PC-3 (cell line): ENCODE data around the gene DENND2A. TPM values are rescaled to one million over a fixed set of nuclear protein-coding genes. Genes with fewer than 3 reads are reported as not detected.
A peak's percentile ranks its signal among the peaks of the same experiment; 100 is the strongest.

Source experiments
- ATAC-seq: fragments of 200-7000 bp; cut with Tn5 transposase; 2 replicates; pipeline ENCODE4 v1.9.1; 2020; ENCODE audit warnings: mild to moderate bottlenecking, moderate library complexity
- BruUV-seq: library from RNA; stranded (reverse); fragments of 400-500 nt; replicated peaks from 2 replicates; lab custom pipeline; 2021; lab: Mats Ljungman, UMichigan
- CTCF ChIA-PET: fragments of 300-600 bp; sonication (Branson Sonifier 250); formaldehyde crosslinking; loops from one replicate; lab custom pipeline; 2022; ENCODE audit warnings: antibody characterized with exemption; lab: Charles Lee
- POLR2A ChIA-PET: fragments of 300-600 bp; sonication (Branson Sonifier 250); formaldehyde crosslinking; loops from one replicate; lab custom pipeline; 2022; ENCODE audit warnings: antibody characterized with exemption; ENCODE audit not compliant: unreplicated experiment; lab: Charles Lee
- DNase-seq: peaks from one replicate; pipeline ENCODE4 v3.0.0-alpha.2; 2015
- H2AFZ ChIP-seq: fragments of 300-600 bp; sonication (generic); 2 replicates; pipeline ENCODE4 v1.6.0; 2016; ENCODE audit warnings: antibody characterized with exemption, low read length
- H3F3A ChIP-seq: fragments of 300-600 bp; sonication (generic); one replicate; pipeline ENCODE4 v1.6.0; 2017; ENCODE audit warnings: antibody characterized with exemption, low read length, control low read depth, mild to moderate bottlenecking; ENCODE audit not compliant: unreplicated experiment
- H3K27ac ChIP-seq: fragments of 300-600 bp; sonication (generic); 2 replicates; pipeline ENCODE4 v1.5.1; 2016; ENCODE audit warnings: mild to moderate bottlenecking, low read length
- H3K27me3 ChIP-seq: fragments of 300-600 bp; sonication (generic); 2 replicates; pipeline ENCODE4 v1.6.1; 2016; ENCODE audit warnings: low read length, mixed read lengths
- H3K36me3 ChIP-seq: fragments of 300-600 bp; sonication (generic); 2 replicates; pipeline ENCODE4 v1.6.1; 2016; ENCODE audit warnings: low read depth, mixed run types, low read length, mixed read lengths
- H3K4me1 ChIP-seq: fragments of 300-600 bp; sonication (generic); 2 replicates; pipeline ENCODE4 v1.5.1; 2016; ENCODE audit warnings: low read length; ENCODE audit not compliant: insufficient read depth
- H3K4me2 ChIP-seq: fragments of 300-600 bp; sonication (generic); 2 replicates; pipeline ENCODE4 v1.6.0; 2016; ENCODE audit warnings: low read length
- H3K4me3 ChIP-seq: fragments of 300-600 bp; sonication (generic); 2 replicates; pipeline ENCODE4 v1.5.1; 2016; ENCODE audit warnings: mild to moderate bottlenecking, low read length, mixed read lengths
- H3K79me2 ChIP-seq: fragments of 300-600 bp; sonication (generic); 2 replicates; pipeline ENCODE4 v1.6.1; 2017; ENCODE audit warnings: low read length, mixed read lengths
- H3K9ac ChIP-seq: fragments of 300-600 bp; sonication (generic); 2 replicates; pipeline ENCODE4 v1.6.0; 2016; ENCODE audit warnings: mild to moderate bottlenecking, low read length
- H3K9me2 ChIP-seq: fragments of 300-600 bp; sonication (generic); replicated peaks from 2 replicates; pipeline ENCODE4 v1.6.1; 2016; ENCODE audit warnings: mixed run types, low read length, mixed read lengths
- H3K9me3 ChIP-seq: fragments of 300-600 bp; sonication (generic); 2 replicates; pipeline ENCODE4 v1.6.1; 2016; ENCODE audit warnings: low read length, mixed read lengths
- H4K20me1 ChIP-seq: fragments of 300-600 bp; sonication (generic); 2 replicates; pipeline ENCODE4 v1.6.1; 2016; ENCODE audit warnings: low read length, mixed read lengths
- EZH2 ChIP-seq: fragments of 300-600 bp; sonication (generic); IDR thresholded peaks from one replicate; pipeline ENCODE4 v1.6.1; 2017; ENCODE audit warnings: antibody characterized with exemption, mild to moderate bottlenecking, low read length; ENCODE audit not compliant: unreplicated experiment
- EZH2phosphoT487 ChIP-seq: fragments of 300-600 bp; sonication (generic); IDR thresholded peaks from 2 replicates; pipeline ENCODE4 v1.6.1; 2018; ENCODE audit warnings: mild to moderate bottlenecking, antibody characterized with exemption, low read length, borderline replicate concordance
- intact Hi-C: fragments of 100-400 bp; cut with micrococcal nuclease; formaldehyde crosslinking; loops from 2 replicates; pipeline ENCODE4 v1.9.0; 2023
- total RNA-seq: library from RNA; depleted of rRNA; stranded (reverse); fragments of >200 nt; gene quantifications from 2 replicates; pipeline ENCODE4 v1.2.3, GENCODE V29; 2014
- TF ChIP-seq, protein P1 (sequence below): fragments of 300-600 bp; sonication (generic); conservative IDR thresholded peaks from 2 replicates; pipeline ENCODE4 v1.5.1; 2017; ENCODE audit warnings: antibody characterized with exemption, low read depth, mild to moderate bottlenecking, low read length

Gene DENND2A
- total RNA-seq, 1 experiment from 2014 or later: 8.9 TPM

DNA sequence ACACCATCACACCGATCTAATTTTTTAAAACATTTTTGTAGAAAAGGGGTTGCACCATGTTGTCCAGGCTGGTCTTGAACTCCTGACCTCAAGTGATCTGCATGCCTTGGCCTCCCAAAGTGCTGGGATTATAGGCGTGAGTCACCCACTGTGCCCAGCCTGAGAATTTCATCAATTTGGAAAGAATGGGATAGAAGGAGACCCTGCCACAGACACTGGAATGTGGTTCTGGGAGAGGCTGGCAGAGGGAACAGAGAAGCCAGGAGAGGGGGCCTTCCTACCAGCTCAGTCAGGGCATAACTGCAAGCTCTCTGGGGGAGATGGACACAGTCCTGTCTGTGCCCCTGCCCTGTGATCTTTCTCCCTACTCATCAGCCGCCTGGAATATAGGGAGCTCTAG is 119.2 kb downstream of the DENND2A start:
- H2AFZ ChIP-seq: no peak overlapping the region
- H3K4me3 ChIP-seq: no peak overlapping the region
- no peak for TF ChIP-seq EZH2phosphoT487
- TF ChIP-seq, protein P1, sequence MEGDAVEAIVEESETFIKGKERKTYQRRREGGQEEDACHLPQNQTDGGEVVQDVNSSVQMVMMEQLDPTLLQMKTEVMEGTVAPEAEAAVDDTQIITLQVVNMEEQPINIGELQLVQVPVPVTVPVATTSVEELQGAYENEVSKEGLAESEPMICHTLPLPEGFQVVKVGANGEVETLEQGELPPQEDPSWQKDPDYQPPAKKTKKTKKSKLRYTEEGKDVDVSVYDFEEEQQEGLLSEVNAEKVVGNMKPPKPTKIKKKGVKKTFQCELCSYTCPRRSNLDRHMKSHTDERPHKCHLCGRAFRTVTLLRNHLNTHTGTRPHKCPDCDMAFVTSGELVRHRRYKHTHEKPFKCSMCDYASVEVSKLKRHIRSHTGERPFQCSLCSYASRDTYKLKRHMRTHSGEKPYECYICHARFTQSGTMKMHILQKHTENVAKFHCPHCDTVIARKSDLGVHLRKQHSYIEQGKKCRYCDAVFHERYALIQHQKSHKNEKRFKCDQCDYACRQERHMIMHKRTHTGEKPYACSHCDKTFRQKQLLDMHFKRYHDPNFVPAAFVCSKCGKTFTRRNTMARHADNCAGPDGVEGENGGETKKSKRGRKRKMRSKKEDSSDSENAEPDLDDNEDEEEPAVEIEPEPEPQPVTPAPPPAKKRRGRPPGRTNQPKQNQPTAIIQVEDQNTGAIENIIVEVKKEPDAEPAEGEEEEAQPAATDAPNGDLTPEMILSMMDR: no peak
- no peak for TF ChIP-seq EZH2
- ATAC-seq (no peak), DNase-seq (no peak)
- H3K27me3 ChIP-seq: no peaks in the 10 kb centered on the region
- no peak overlapping the region for H3K27ac ChIP-seq
- H3K36me3 ChIP-seq: no peaks in the 10 kb centered on the region
- no peaks in the 10 kb centered on the region for H3F3A ChIP-seq
- peaks cover 20% of the 10 kb centered on the region for H3K4me1 ChIP-seq
- POLR2A ChIA-PET: no interaction called here
- no peaks in the 10 kb centered on the region for H4K20me1 ChIP-seq
- no peaks in the 10 kb centered on the region for H3K79me2 ChIP-seq
- H3K9me2 ChIP-seq: no peaks in the 10 kb centered on the region
- intact Hi-C loops: no loop called here
- no peak overlapping the region for H3K4me2 ChIP-seq
- no peak overlapping the region for H3K9ac ChIP-seq
- BruUV-seq: no TSS peak
- H3K9me3 ChIP-seq: no peaks in the 10 kb centered on the region
- CTCF ChIA-PET: no interaction called here

DNA sequence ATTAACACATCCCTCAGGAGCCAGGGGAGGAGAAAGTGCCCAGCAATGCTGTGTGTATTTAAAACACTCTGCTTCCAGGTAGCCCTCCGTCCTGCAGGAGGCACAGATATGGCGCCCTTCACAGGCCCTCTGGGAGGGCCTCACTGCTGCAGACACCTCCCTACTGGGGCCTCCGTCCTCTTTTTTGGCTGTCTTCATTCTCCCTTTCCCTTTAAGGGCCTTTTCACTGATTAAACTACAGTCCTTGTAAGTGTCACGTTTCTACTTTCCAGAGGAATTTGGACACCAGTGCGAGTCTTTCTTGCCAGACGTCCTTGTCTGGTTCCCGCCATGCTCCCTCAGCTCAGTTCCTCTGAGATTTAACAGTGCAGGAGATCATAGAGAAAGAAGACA is 121.6 kb downstream of the DENND2A start:
- Histone ChIP-seq H3K27ac (no peak overlapping the region), H3F3A (no peaks in the 10 kb centered on the region), H2AFZ (no peak overlapping the region), H3K4me3 (no peak overlapping the region), H3K4me2 (no peak overlapping the region), H3K9me3 (no peaks in the 10 kb centered on the region), H3K9ac (no peak overlapping the region), H3K79me2 (no peaks in the 10 kb centered on the region), H3K36me3 (no peaks in the 10 kb centered on the region), H3K4me1 (0 out of 2 replicates have a peak, but pooled peaks cover 8% of the 10 kb centered on the region), H3K9me2 (no peaks in the 10 kb centered on the region), H3K27me3 (no peaks in the 10 kb centered on the region), H4K20me1 (no peaks in the 10 kb centered on the region)
- DNase-seq: no peak
- TF ChIP-seq EZH2: no peak
- TF ChIP-seq EZH2phosphoT487: no peak
- TF ChIP-seq, protein P1: no peak
- ATAC-seq: no peak
- intact Hi-C loops: loop anchor here (1.0 to 2.0 kb wide), 3 partner anchors 48 to 86 kb away; no protein-coding TSS in a partner anchor
- ChIA-PET POLR2A (no interaction called here), CTCF (no interaction called here)
- BruUV-seq: no TSS peak

DNA sequence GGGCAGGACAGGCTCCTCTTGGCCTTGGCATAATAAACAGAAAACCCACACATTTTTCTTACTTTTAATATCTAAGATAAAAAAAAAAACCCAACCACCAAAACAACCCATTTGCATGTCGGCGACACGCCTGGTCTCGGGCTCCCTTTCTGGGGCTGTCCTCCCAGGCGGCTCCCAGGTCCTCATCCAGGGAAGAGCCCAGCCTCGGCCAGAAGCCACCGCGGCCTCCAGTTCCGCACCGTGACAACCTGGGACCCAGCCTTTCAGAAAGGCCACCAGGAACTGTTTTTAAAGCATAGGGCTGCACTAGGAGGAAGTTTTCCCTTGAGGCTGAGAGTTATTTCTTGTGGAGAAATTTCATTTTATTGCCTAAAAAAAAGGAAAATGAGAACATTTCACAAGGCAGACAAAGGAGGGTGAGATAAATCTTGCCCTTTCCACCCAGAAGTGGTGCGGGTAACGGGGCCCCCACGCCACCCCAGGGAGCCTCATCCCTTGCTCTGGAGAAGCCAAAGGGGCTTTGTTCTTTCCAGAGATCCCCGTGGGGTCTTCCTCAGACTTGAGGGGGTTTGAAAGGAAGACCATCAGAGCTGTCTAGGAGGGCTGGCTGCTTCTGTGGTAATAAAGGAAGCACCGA is 122.1 kb downstream of the DENND2A start:
- H3K4me2 ChIP-seq: no peak overlapping the region
- H3F3A ChIP-seq: no peaks in the 10 kb centered on the region
- no peaks in the 10 kb centered on the region for H3K9me2 ChIP-seq
- no peaks in the 10 kb centered on the region for H3K27me3 ChIP-seq
- no peak overlapping the region for H3K9ac ChIP-seq
- no peak overlapping the region for H3K4me3 ChIP-seq
- POLR2A ChIA-PET: no interaction called here
- CTCF ChIA-PET: interaction anchor here (0.6 to 1.3 kb wide), 6 partner anchors 77 to 395 kb away, joined by 3 to 22 read pairs (median 8); no protein-coding TSS in a partner anchor
- H4K20me1 ChIP-seq: no peaks in the 10 kb centered on the region
- no peaks in the 10 kb centered on the region for H3K36me3 ChIP-seq
- intact Hi-C loops: loop anchor here (1.0 to 2.0 kb wide), 5 partner anchors 43 to 135 kb away; no protein-coding TSS in a partner anchor
- DNase-seq: no peak
- 0 out of 2 replicates have a peak, but pooled peaks cover 8% of the 10 kb centered on the region for H3K4me1 ChIP-seq
- no peaks in the 10 kb centered on the region for H3K79me2 ChIP-seq
- H2AFZ ChIP-seq: peak overlapping the region; percentile 40
- H3K27ac ChIP-seq: no peak overlapping the region
- BruUV-seq: no TSS peak
- ATAC-seq: no peak
- TF ChIP-seq, protein P1: no peak
- TF ChIP-seq EZH2phosphoT487 (no peak), EZH2 (no peak)
- H3K9me3 ChIP-seq: no peaks in the 10 kb centered on the region
